HepG2 (cell line): ENCODE results near the gene ECHS1. TPM values are rescaled to one million over a fixed set of nuclear protein-coding genes. Genes with fewer than 3 reads are reported as not detected.
A peak's percentile ranks its signal among the peaks of the same experiment; 100 is the strongest.

Source experiments
- CREB1 ChIP-seq, 2 experiments: fragments of 450-650 bp in 1 of 2; IDR thresholded peaks; 2 replicates each; pipeline ENCODE4 v1.6.1; 2016 to 2017; ENCODE audit warnings: control low read depth in 1 of 2, mild to moderate bottlenecking in 1 of 2, missing compliant biosample characterization in 1 of 2, missing genetic modification characterization in 1 of 2
- DZIP1 ChIP-seq: sonication (generic); formaldehyde crosslinking; IDR thresholded peaks from 2 replicates; pipeline ENCODE4 v1.5.0; 2020; ENCODE audit warnings: mild to moderate bottlenecking, missing genetic modification reagents
- EEA1 ChIP-seq: sonication (generic); formaldehyde crosslinking; IDR thresholded peaks from 2 replicates; pipeline ENCODE4 v1.5.1; 2020; ENCODE audit warnings: mild to moderate bottlenecking, missing genetic modification reagents, borderline replicate concordance
- HNRNPL ChIP-seq: fragments of 200-400 bp; formaldehyde crosslinking; IDR thresholded peaks from 2 replicates; pipeline ENCODE4 v1.6.1; 2017; ENCODE audit warnings: mild to moderate bottlenecking, low read depth, low read length
- NBN ChIP-seq: fragments of 450-650 bp; conservative IDR thresholded peaks from 2 replicates; pipeline ENCODE4 v1.6.1; 2017
- NFAT5 ChIP-seq: sonication (generic); formaldehyde crosslinking; IDR thresholded peaks from 2 replicates; pipeline ENCODE4 v1.4.0; 2020; ENCODE audit warnings: missing genetic modification reagents
- NFE2L2 ChIP-seq: fragments of 150-350 bp; IDR thresholded peaks from 2 replicates; pipeline ENCODE4 v1.6.1; 2014; ENCODE audit warnings: low read length
- SIX1 ChIP-seq: sonication (generic); formaldehyde crosslinking; IDR thresholded peaks from 2 replicates; pipeline ENCODE4 v1.4.0; 2020; ENCODE audit warnings: missing genetic modification reagents, borderline replicate concordance
- SSRP1 ChIP-seq: IDR thresholded peaks from 2 replicates; pipeline ENCODE4 v1.6.1; 2016; ENCODE audit warnings: control low read depth
- ZFP36L1 ChIP-seq: sonication (generic); formaldehyde crosslinking; IDR thresholded peaks from 2 replicates; pipeline ENCODE4 v1.8.0; 2022; ENCODE audit warnings: mild to moderate bottlenecking, missing genetic modification reagents, moderate library complexity
- ZNF335 ChIP-seq: sonication (generic); formaldehyde crosslinking; IDR thresholded peaks from 2 replicates; pipeline ENCODE4 v1.4.0; 2020; ENCODE audit warnings: missing genetic modification reagents
- ZNF609 ChIP-seq: sonication (generic); formaldehyde crosslinking; IDR thresholded peaks from 2 replicates; pipeline ENCODE4 v1.4.0; 2020; ENCODE audit warnings: mild to moderate bottlenecking, missing genetic modification reagents, borderline replicate concordance
- ZNF644 ChIP-seq: IDR thresholded peaks from 2 replicates; pipeline ENCODE4 v1.6.1; 2016; ENCODE audit warnings: low read depth
- ZNF713 ChIP-seq: sonication (generic); formaldehyde crosslinking; IDR thresholded peaks from 2 replicates; pipeline ENCODE4 v1.4.0; 2020; ENCODE audit warnings: mild to moderate bottlenecking, missing genetic modification reagents
- ZNF788 ChIP-seq: sonication (generic); formaldehyde crosslinking; IDR thresholded peaks from 2 replicates; pipeline ENCODE4 v1.5.0; 2020; ENCODE audit warnings: mild to moderate bottlenecking, missing genetic modification reagents, borderline replicate concordance
- ZSCAN12 ChIP-seq: sonication (generic); formaldehyde crosslinking; IDR thresholded peaks from 2 replicates; pipeline ENCODE4 v1.9.0; 2021; ENCODE audit warnings: mild to moderate bottlenecking, missing genetic modification reagents
- ZSCAN9 ChIP-seq: IDR thresholded peaks from 2 replicates; pipeline ENCODE4 v1.6.1; 2016; ENCODE audit warnings: borderline replicate concordance
- polyA plus RNA-seq, 8 experiments: library from polyadenylated mRNA; depleted of rRNA in 3 of 8; stranded (reverse) in 7 of 8; unstranded in 1 of 8; fragments of >200 nt; fragmentation: Illumina TruSeq in 4 of 8; extraction: Trizol in 4 of 8; gene quantifications; 2 replicates each; pipeline versions ENCODE4 v1.2.1 to v1.2.3, GENCODE V29; 2011 to 2016; ENCODE audit warnings: low read depth in 4 of 8, missing spikeins in 1 of 8, mixed read lengths in 1 of 8; ENCODE audit not compliant: insufficient read depth in 1 of 8
- total RNA-seq, 5 experiments: library from RNA; depleted of rRNA; stranded (reverse); fragments of >200 nt; fragmentation: Illumina TruSeq; extraction: Trizol; gene quantifications; 2 replicates each; pipeline ENCODE4 v1.2.3, GENCODE V29; 2016; ENCODE audit warnings: low read depth in 1 of 5

The ECHS1 gene
- total and polyA plus RNA-seq, 2 of the 13 experiments (the other 11 are each of a cell fraction or from before 2014, with no cell fraction given), result 32.7 to 195 TPM

GRCh38 chr10:133373174-133374090, at the start of gene ECHS1 (continued):
- TF ChIP-seq ZNF609 (CRISPR knock-in tag), result no peak
- TF ChIP-seq CREB1 (IDR thresholded peaks at IDR 0.05), result no peak
- no peak for TF ChIP-seq CREB1 (CRISPR knock-in tag; IDR thresholded peaks at IDR 0.05)
- no peak for TF ChIP-seq SSRP1 (CRISPR knock-in tag)
- TF ChIP-seq NFE2L2, result no peak
- no peak for TF ChIP-seq SIX1 (CRISPR knock-in tag)
- no peak for TF ChIP-seq NFAT5 (CRISPR knock-in tag)
- TF ChIP-seq DZIP1, result no peak
- no peak for TF ChIP-seq ZNF335 (CRISPR knock-in tag)
- no peak for TF ChIP-seq NBN
- TF ChIP-seq ZNF788, result peak; percentile 62; the same call in 1 of the 2 replicates
- 0 out of 2 replicates have a peak, but pooled peaks have one; percentile 59 for TF ChIP-seq HNRNPL
- no peak for TF ChIP-seq ZSCAN12 (CRISPR knock-in tag)
- no peak for TF ChIP-seq EEA1
- TF ChIP-seq ZNF713 (CRISPR knock-in tag), result no peak
- TF ChIP-seq ZNF644 (CRISPR knock-in tag), result no peak
- no peak for TF ChIP-seq ZFP36L1 (CRISPR knock-in tag)
- no peak for TF ChIP-seq ZSCAN9
